HL-60/S4 treated with retinoic acid at 250 ng/mL for 4 days and 3 days (cell line): Measurements from ENCODE around the gene RNASE2.
"Not testable (repeated sequence)": the region's sequence is repeated elsewhere in the genome, so short reads cannot be mapped to it uniquely, and the experiment has no call there.

Source experiments
- in situ Hi-C: fragments of 300-500 bp; cut with MboI; formaldehyde crosslinking; loops from 2 replicates; pipeline ENCODE4 v1.7.0; 2022; ENCODE audit warnings: low sequenced_read_pairs

The RNASE2 gene

GRCh38 chr14:20980906-20981305 lies 25.6 kb downstream of the RNASE2 start:
- in situ Hi-C loops, result no loop called here

GRCh38 chr14:20982646-20983369 lies 27.5 kb downstream of the RNASE2 start:
- in situ Hi-C loops, result no loop called here

GRCh38 chr14:20985650-20986049 lies 30.4 kb downstream of the RNASE2 start:
- in situ Hi-C loops, result not testable (repeated sequence)

GRCh38 chr14:20986811-20987210 lies 31.5 kb downstream of the RNASE2 start:
- in situ Hi-C loops, result no loop called here

- in situ Hi-C loops, result no loop called here
Observed at GRCh38 chr14:20988717-20989470, 33.6 kb downstream of the RNASE2 start.

GRCh38 chr14:20989471-20989786 lies 34.1 kb downstream of the RNASE2 start:
- in situ Hi-C loops, result no loop called here

- in situ Hi-C loops, result no loop called here
Observed at GRCh38 chr14:20989787-20990600, 34.7 kb downstream of the RNASE2 start, which contains the start of gene METTL17. Gene METTL17 (plus strand): TSS chr14:20989980. CDS start chr14:20990003, 23 bp downstream.

- in situ Hi-C loops, result no loop called here
Observed at GRCh38 chr14:20996521-20996920, 41.2 kb downstream of the RNASE2 start.

- in situ Hi-C loops, result no loop called here
Observed at GRCh38 chr14:20997115-20997514, 41.8 kb downstream of the RNASE2 start.

GRCh38 chr14:20997564-20997963 lies 42.3 kb downstream of the RNASE2 start:
- in situ Hi-C loops, result no loop called here

- in situ Hi-C loops, result no loop called here
Observed at GRCh38 chr14:20998139-20998538, 42.9 kb downstream of the RNASE2 start.

- in situ Hi-C loops, result no loop called here
Observed at GRCh38 chr14:20998674-20999366, 43.5 kb downstream of the RNASE2 start, which contains the start of gene SLC39A2. Gene SLC39A2 (plus strand): TSS chr14:20999293. CDS start chr14:20999447, 154 bp downstream.

- in situ Hi-C loops, result no loop called here
Observed at GRCh38 chr14:20999591-20999990, 44.3 kb downstream of the RNASE2 start.

- in situ Hi-C loops, result no loop called here
Observed at GRCh38 chr14:21001218-21001617, 45.9 kb downstream of the RNASE2 start.

- in situ Hi-C loops, result no loop called here
Observed at GRCh38 chr14:21003788-21004346, 48.6 kb downstream of the RNASE2 start.
